ENCODE results near the gene AVPI1. TPM values are rescaled to one million over a fixed set of nuclear protein-coding genes. Genes with fewer than 3 reads are reported as not detected.
A peak's percentile ranks its signal among the peaks of the same experiment; 100 is the strongest.
"Not testable (repeated sequence)": the region's sequence is repeated elsewhere in the genome, so short reads cannot be mapped to it uniquely, and the experiment has no call there.

Gene AVPI1
- total and polyA plus RNA-seq, 2 donors (not counting 3 experiments of a cell fraction or from before 2014, with no cell fraction given), result 2.4 to 3.7 TPM

- Histone ChIP-seq H3K27ac (ENCODE audit: insufficient read depth, low read depth, low read length) (no peak overlapping the region), H3K27me3 (ENCODE audit: control insufficient read depth in 2 of 2, insufficient read depth in 2 of 2, low read length in 2 of 2) (peaks cover 2 to 6% of the 10 kb centered on the region in 2 experiments), H2AFZ (ENCODE audit: low read depth, low read length) (no peak overlapping the region), H3K4me2 (ENCODE audit: insufficient read depth, low read length) (no peak overlapping the region), H3K36me3 (ENCODE audit: control insufficient read depth in 2 of 2, extremely low read depth in 1 of 2, insufficient read depth in 2 of 2, low read length in 2 of 2) (no peaks in the 10 kb centered on the region), H3K4me1 (ENCODE audit: control insufficient read depth, extremely low read depth, insufficient read depth, low read length) (no peaks in the 10 kb centered on the region), H3K9me3 (replicated peaks; ENCODE audit: control insufficient read depth, insufficient read depth, low read length) (no peaks in the 10 kb centered on the region), H3K9me1 (replicated peaks; ENCODE audit: control insufficient read depth, extremely low read depth, insufficient read depth, low read length) (no peaks in the 10 kb centered on the region), H3K79me2 (ENCODE audit: control insufficient read depth, insufficient read depth, low read length) (no peaks in the 10 kb centered on the region), H4K20me1 (replicated peaks; ENCODE audit: control insufficient read depth, extremely low read depth, insufficient read depth, low read length) (no peaks in the 10 kb centered on the region), H3K9ac (replicated peaks; ENCODE audit: extremely low read depth, insufficient read depth, low read length) (no peak overlapping the region), H3K4me3 (replicated peaks in 1 of 3; ENCODE audit: insufficient read depth in 1 of 3, low read depth in 1 of 3, low read length in 3 of 3) (no peak overlapping the region)
- FAIRE-seq (peak; percentile 89), DNase-seq (ENCODE audit: low read depth, low spot score) (peak; percentile 70)
- intact Hi-C loops (cut with micrococcal nuclease), result loop anchor here (1.0 kb wide), 2 partner anchors 25 to 30 kb away; no protein-coding TSS in a partner anchor
- POLR2A ChIA-PET, result interaction anchor here (1.4 kb wide), 1 partner anchor 14 kb away, joined by 3 read pairs; the partner anchor contains the start of gene AVPI1
- TF ChIP-seq JUN (IDR thresholded peaks at IDR 0.05; ENCODE audit: borderline replicate concordance, insufficient read depth, insufficient read length, low read depth), result no peak
- TF ChIP-seq, protein P1, sequence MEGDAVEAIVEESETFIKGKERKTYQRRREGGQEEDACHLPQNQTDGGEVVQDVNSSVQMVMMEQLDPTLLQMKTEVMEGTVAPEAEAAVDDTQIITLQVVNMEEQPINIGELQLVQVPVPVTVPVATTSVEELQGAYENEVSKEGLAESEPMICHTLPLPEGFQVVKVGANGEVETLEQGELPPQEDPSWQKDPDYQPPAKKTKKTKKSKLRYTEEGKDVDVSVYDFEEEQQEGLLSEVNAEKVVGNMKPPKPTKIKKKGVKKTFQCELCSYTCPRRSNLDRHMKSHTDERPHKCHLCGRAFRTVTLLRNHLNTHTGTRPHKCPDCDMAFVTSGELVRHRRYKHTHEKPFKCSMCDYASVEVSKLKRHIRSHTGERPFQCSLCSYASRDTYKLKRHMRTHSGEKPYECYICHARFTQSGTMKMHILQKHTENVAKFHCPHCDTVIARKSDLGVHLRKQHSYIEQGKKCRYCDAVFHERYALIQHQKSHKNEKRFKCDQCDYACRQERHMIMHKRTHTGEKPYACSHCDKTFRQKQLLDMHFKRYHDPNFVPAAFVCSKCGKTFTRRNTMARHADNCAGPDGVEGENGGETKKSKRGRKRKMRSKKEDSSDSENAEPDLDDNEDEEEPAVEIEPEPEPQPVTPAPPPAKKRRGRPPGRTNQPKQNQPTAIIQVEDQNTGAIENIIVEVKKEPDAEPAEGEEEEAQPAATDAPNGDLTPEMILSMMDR (IDR thresholded peaks at IDR 0.05; ENCODE audit: extremely low read depth in 1 of 2, insufficient read depth in 1 of 2, low read depth in 1 of 2, low read length in 2 of 2), result peak; percentile 79 to 85
- BruUV-seq (replicated peaks), result no TSS peak
- dilution Hi-C loops (cut with MboI; ENCODE audit: extremely low pct_ligation_motif_present, low sequenced_read_pairs), result no loop called here
- CTCF ChIA-PET, result interaction anchor here (0.6 to 18.5 kb wide), 16 partner anchors 8 to 346 kb away, joined by 3 to 863 read pairs (median 7); partner anchors contain the start of genes ANKRD2, AVPI1, MARVELD1 and ZFYVE27
Measured at GRCh38 chr10:97701438-97702069, 14.5 kb upstream of the AVPI1 start.

- DNase-seq (ENCODE audit: low read depth, low spot score); dilution Hi-C loops (cut with MboI; ENCODE audit: extremely low pct_ligation_motif_present, low sequenced_read_pairs); H3K27me3 ChIP-seq (ENCODE audit: control insufficient read depth in 2 of 2, insufficient read depth in 2 of 2, low read length in 2 of 2); H3K9me1 ChIP-seq (replicated peaks; ENCODE audit: control insufficient read depth, extremely low read depth, insufficient read depth, low read length); FAIRE-seq; H4K20me1 ChIP-seq (replicated peaks; ENCODE audit: control insufficient read depth, extremely low read depth, insufficient read depth, low read length); H3K9ac ChIP-seq (replicated peaks; ENCODE audit: extremely low read depth, insufficient read depth, low read length); H3K36me3 ChIP-seq (ENCODE audit: control insufficient read depth in 2 of 2, extremely low read depth in 1 of 2, insufficient read depth in 2 of 2, low read length in 2 of 2); H3K79me2 ChIP-seq (ENCODE audit: control insufficient read depth, insufficient read depth, low read length); H2AFZ ChIP-seq (ENCODE audit: low read depth, low read length); intact Hi-C loops (cut with micrococcal nuclease); H3K27ac ChIP-seq (ENCODE audit: insufficient read depth, low read depth, low read length); H3K4me2 ChIP-seq (ENCODE audit: insufficient read depth, low read length); H3K4me1 ChIP-seq (ENCODE audit: control insufficient read depth, extremely low read depth, insufficient read depth, low read length); H3K4me3 ChIP-seq (replicated peaks in 1 of 3; ENCODE audit: insufficient read depth in 1 of 3, low read depth in 1 of 3, low read length in 3 of 3); H3K9me3 ChIP-seq (replicated peaks; ENCODE audit: control insufficient read depth, insufficient read depth, low read length); BruUV-seq (replicated peaks): not testable (repeated sequence)
- ChIA-PET POLR2A (interaction anchor here (1.8 kb wide), 1 partner anchor 11 kb away, joined by 4 read pairs; the partner anchor contains the start of gene AVPI1), CTCF (interaction anchor here (0.6 to 4.1 kb wide), 6 partner anchors 11 to 37 kb away, joined by 3 to 25 read pairs (median 9); partner anchors contain the start of genes AVPI1 and MARVELD1)
Measured at GRCh38 chr10:97698072-97698655, 11.1 kb upstream of the AVPI1 start.

All from endothelial cell of umbilical vein (primary cell).